H1 (cell line): Measurements from ENCODE around the gene AFF1. TPM values are rescaled to one million over a fixed set of nuclear protein-coding genes. Genes with fewer than 3 reads are reported as not detected.

Experiments
- CTCF ChIA-PET: fragments of 300-600 bp; sonication (Branson Sonifier 250); formaldehyde crosslinking; loops from one replicate; lab custom pipeline; 2021; ENCODE audit not compliant: partially characterized antibody; lab: Charles Lee
- POLR2A ChIA-PET: fragments of 300-600 bp; sonication (Branson Sonifier 250); formaldehyde crosslinking; loops from one replicate; lab custom pipeline; 2021; ENCODE audit warnings: inconsistent platforms; ENCODE audit not compliant: partially characterized antibody; lab: Charles Lee
- DNase-seq, 2 experiments: peaks; one replicate each; pipeline versions ENCODE4 v3.0.0 to v3.0.0-alpha.2; 2010 to 2022; ENCODE audit warnings: low spot score in 2 of 2, low read depth in 1 of 2, mixed read lengths in 1 of 2
- FAIRE-seq: peaks from 2 replicates; lab custom pipeline; 2011; peaks lifted over from hg19 to GRCh38; lab: Jason Lieb, UNC
- H2AFZ ChIP-seq: 2 replicates; pipeline ENCODE4 v1.8.1; 2012; ENCODE audit warnings: low read length, inconsistent platforms
- H2AK5ac ChIP-seq: 2 replicates; pipeline ENCODE4 v1.6.1; 2013; ENCODE audit warnings: low read depth, low read length
- H2BK120ac ChIP-seq: replicated peaks from 2 replicates; pipeline ENCODE3; 2013; ENCODE audit warnings: low read depth, low read length, inconsistent platforms
- H2BK12ac ChIP-seq: 2 replicates; pipeline ENCODE4 v1.6.1; 2013; ENCODE audit warnings: low read depth, low read length
- H2BK15ac ChIP-seq: 2 replicates; pipeline ENCODE4 v1.6.1; 2013; ENCODE audit warnings: low read length
- H2BK20ac ChIP-seq: 2 replicates; pipeline ENCODE4 v1.6.1; 2013; ENCODE audit warnings: low read length
- H2BK5ac ChIP-seq: 2 replicates; pipeline ENCODE4 v1.6.1; 2013; ENCODE audit warnings: low read depth, low read length
- H3K14ac ChIP-seq: 2 replicates; pipeline ENCODE4 v1.6.1; 2013; ENCODE audit warnings: inconsistent platforms; ENCODE audit not compliant: insufficient read length
- H3K18ac ChIP-seq: 2 replicates; pipeline ENCODE4 v1.6.1; 2013; ENCODE audit warnings: low read length; ENCODE audit errors: extremely low read depth
- H3K23ac ChIP-seq: 2 replicates; pipeline ENCODE4 v1.6.1; 2013; ENCODE audit warnings: inconsistent platforms; ENCODE audit not compliant: insufficient read length
- H3K23me2 ChIP-seq: 2 replicates; pipeline ENCODE4 v1.6.1; 2013; ENCODE audit warnings: low read depth, low read length
- H3K27ac ChIP-seq: 2 replicates; pipeline ENCODE4 v1.6.1; 2011; ENCODE audit warnings: low read depth, low read length, inconsistent platforms
- H3K27me3 ChIP-seq, 4 experiments: replicated peaks in 1 of 4; 1 replicate in 1 of 4; 2 replicates in 3 of 4; pipeline versions ENCODE4 v1.6.1 to v1.8.1; 2011 to 2013; ENCODE audit warnings: low read length in 3 of 4, mild to moderate bottlenecking in 3 of 4, inconsistent platforms in 2 of 4, mixed read lengths in 2 of 4, moderate library complexity in 1 of 4; ENCODE audit not compliant: control insufficient read depth in 3 of 4, insufficient read depth in 3 of 4; ENCODE audit errors: extremely low read depth in 1 of 4
- H3K36me3 ChIP-seq, 4 experiments: 2 replicates each; pipeline versions ENCODE4 v1.6.1 to v1.8.1; 2011 to 2013; ENCODE audit warnings: mild to moderate bottlenecking in 4 of 4, low read length in 3 of 4, moderate library complexity in 2 of 4, control low read depth in 1 of 4, inconsistent platforms in 1 of 4; ENCODE audit not compliant: insufficient read depth in 4 of 4, control insufficient read depth in 2 of 4
- H3K4ac ChIP-seq: replicated peaks from 2 replicates; pipeline ENCODE3; 2013; ENCODE audit warnings: low read length, low read depth, mixed read lengths, inconsistent platforms; ENCODE audit not compliant: insufficient read length
- H3K4me1 ChIP-seq, 4 experiments: replicated peaks in 1 of 4; 1 replicate in 1 of 4; 2 replicates in 3 of 4; pipeline versions ENCODE4 v1.6.1 to v1.8.1; 2011 to 2013; ENCODE audit warnings: low read length in 3 of 4, inconsistent platforms in 2 of 4, mixed read lengths in 1 of 4; ENCODE audit not compliant: insufficient read depth in 4 of 4, control insufficient read depth in 3 of 4
- H3K4me2 ChIP-seq, 2 experiments: 2 replicates each; pipeline versions ENCODE4 v1.6.1 to v1.8.1; 2011 to 2013; ENCODE audit warnings: low read depth in 2 of 2, low read length in 2 of 2, control low read depth in 1 of 2, inconsistent platforms in 1 of 2, mild to moderate bottlenecking in 1 of 2; ENCODE audit not compliant: insufficient read depth in 1 of 2
- H3K4me3 ChIP-seq, 4 experiments: fragments of 200-600, 300-600 bp in 1 of 4; sonication (generic), shearing (Covaris generic), sonication (Bioruptor Twin) in 1 of 4; 2 replicates each; pipeline versions ENCODE4 v1.5.1 to v1.8.1; 2011 to 2016; ENCODE audit warnings: low read length in 4 of 4, low read depth in 3 of 4, control low read depth in 2 of 4, inconsistent platforms in 2 of 4, mild to moderate bottlenecking in 2 of 4, mixed read lengths in 1 of 4, moderate library complexity in 1 of 4; ENCODE audit not compliant: insufficient read depth in 2 of 4; ENCODE audit errors: extremely low read depth in 1 of 4
- H3K56ac ChIP-seq: replicated peaks from 2 replicates; pipeline ENCODE3; 2013; ENCODE audit warnings: low read depth, mild to moderate bottlenecking, mixed read lengths, low read length, inconsistent platforms; ENCODE audit not compliant: insufficient read length
- H3K79me1 ChIP-seq: 2 replicates; pipeline ENCODE4 v1.6.1; 2013; ENCODE audit warnings: low read depth, low read length, control low read depth
- H3K79me2 ChIP-seq, 2 experiments: 2 replicates each; pipeline versions ENCODE4 v1.6.1 to v1.8.1; 2012 to 2013; ENCODE audit warnings: low read length in 2 of 2, mild to moderate bottlenecking in 2 of 2, inconsistent platforms in 1 of 2; ENCODE audit not compliant: insufficient read depth in 2 of 2, control insufficient read depth in 1 of 2
- H3K9ac ChIP-seq, 4 experiments: replicated peaks in 1 of 4; 1 replicate in 1 of 4; 2 replicates in 3 of 4; pipeline versions ENCODE4 v1.6.1 to v1.8.1; 2011 to 2013; ENCODE audit warnings: low read depth in 3 of 4, low read length in 3 of 4, control low read depth in 2 of 4, mild to moderate bottlenecking in 2 of 4, moderate library complexity in 2 of 4, inconsistent platforms in 1 of 4; ENCODE audit errors: extremely low read depth in 1 of 4
- H3K9me3 ChIP-seq, 2 experiments: 2 replicates each; pipeline versions ENCODE4 v1.6.1 to v1.8.1; 2012 to 2013; ENCODE audit warnings: mild to moderate bottlenecking in 2 of 2, moderate library complexity in 2 of 2, control low read depth in 1 of 2, inconsistent platforms in 1 of 2, low read depth in 1 of 2, low read length in 1 of 2, mixed read lengths in 1 of 2; ENCODE audit not compliant: insufficient read depth in 2 of 2
- H4K20me1 ChIP-seq, 2 experiments: replicated peaks in 1 of 2; 2 replicates each; pipeline versions ENCODE3 to v1.8.1; 2011 to 2013; ENCODE audit warnings: inconsistent platforms in 2 of 2, low read length in 2 of 2, mild to moderate bottlenecking in 1 of 2; ENCODE audit not compliant: insufficient read depth in 2 of 2, control insufficient read depth in 1 of 2
- H4K5ac ChIP-seq: 2 replicates; pipeline ENCODE4 v1.6.1; 2013; ENCODE audit warnings: low read length, low read depth, mixed read lengths, inconsistent platforms; ENCODE audit not compliant: insufficient read length
- H4K8ac ChIP-seq: 2 replicates; pipeline ENCODE4 v1.8.0; 2013; ENCODE audit warnings: mild to moderate bottlenecking, moderate library complexity, low read length, inconsistent platforms; ENCODE audit not compliant: insufficient read depth; ENCODE audit errors: extremely low read depth
- H4K91ac ChIP-seq: replicated peaks from 2 replicates; pipeline ENCODE3; 2013; ENCODE audit warnings: low read length, mixed read lengths, inconsistent platforms; ENCODE audit not compliant: insufficient read length
- SP2 ChIP-seq: IDR thresholded peaks from 2 replicates; pipeline ENCODE4 v1.6.1; 2012; ENCODE audit warnings: mild to moderate bottlenecking, low read length, inconsistent platforms
- WGBS, 2 experiments: shearing (Covaris generic) in 1 of 2; methylation state at CpG; one replicate each; pipeline versions ENCODE4 v1.1.6 to v1.1.7; 2013 to 2015; ENCODE audit warnings: low lambda C conversion rate in 2 of 2, mixed read lengths in 2 of 2, inconsistent platforms in 1 of 2, low coverage in 1 of 2, missing lambda C conversion rate in 1 of 2; ENCODE audit not compliant: insufficient replicate concordance in 2 of 2, insufficient coverage in 1 of 2, insufficient read length in 1 of 2; ENCODE audit errors: extremely low coverage in 1 of 2, missing lambda C conversion rate in 1 of 2; 5-methylcytosine and 5-hydroxymethylcytosine counted together
- polyA plus RNA-seq, 7 experiments: library from polyadenylated mRNA; depleted of rRNA in 3 of 7; stranded (reverse) in 5 of 7; unstranded in 2 of 7; fragments of >200 nt in 5 of 7; fragments of 200-250 nt in 2 of 7; gene quantifications; 1 replicate in 5 of 7; 2 replicates in 1 of 7; 4 replicates in 1 of 7; pipeline versions ENCODE4 v1.2.1 to v1.2.3, GENCODE V29; 2011 to 2013; ENCODE audit warnings: missing spikeins in 2 of 7, mixed read lengths in 2 of 7
- total RNA-seq: library from RNA; stranded (reverse); fragmentation: NEBNext Ultra II Directional; extraction: Animal tissue kit (Norgen Biotek cat#: 25700); gene quantifications from 2 replicates; pipeline ENCODE4 v1.2.1, GENCODE V29; 2021

AFF1 gene
- total and polyA plus RNA-seq, 2 of the 8 experiments (the other 6 are each of a cell fraction or from before 2014, with no cell fraction given) = 14.8 to 85.5 TPM

DNA sequence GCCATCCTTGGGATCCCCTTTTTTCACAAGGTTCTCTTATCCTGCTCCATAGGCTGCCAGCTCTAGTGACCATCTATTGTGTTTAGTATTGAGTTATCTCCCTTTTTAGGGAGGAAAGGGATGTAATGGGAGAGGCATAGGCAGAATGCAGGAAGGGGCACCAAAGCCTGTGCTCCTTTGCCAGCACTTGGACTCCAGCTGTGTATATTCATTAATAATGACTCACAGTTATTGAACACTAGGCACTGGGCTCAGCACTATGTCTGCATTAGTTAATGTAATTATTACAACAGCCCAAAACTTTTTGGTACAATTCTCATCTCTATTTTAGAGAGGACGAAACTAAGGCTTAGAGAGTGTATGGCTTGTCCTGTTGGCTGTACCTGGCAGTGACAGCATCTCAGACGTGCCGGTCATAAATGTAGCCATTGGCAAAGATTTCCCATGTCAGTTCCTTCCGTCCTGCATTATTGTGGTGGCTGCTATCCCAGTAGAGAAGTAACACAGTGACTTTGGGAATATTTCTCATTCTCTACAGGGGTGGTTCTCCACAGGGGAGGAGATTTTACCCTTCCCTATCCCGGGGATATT is 90.3 kb downstream of the AFF1 start:
- no peak overlapping the region for H2BK120ac ChIP-seq
- no peaks in the 10 kb centered on the region for H3K36me3 ChIP-seq
- no peak overlapping the region for H2AK5ac ChIP-seq
- H3K79me1 ChIP-seq = peaks cover 2% of the 10 kb centered on the region
- H3K4me1 ChIP-seq = peaks cover 1 to 9% (median 8%) of the 10 kb centered on the region in 4 experiments; a peak in 5 of 7 replicates
- FAIRE-seq (no peak), DNase-seq (no peak)
- no peaks in the 10 kb centered on the region for H3K27me3 ChIP-seq
- no peak overlapping the region for H2BK20ac ChIP-seq
- CTCF ChIA-PET = interaction anchor here (1.1 kb wide), 1 partner anchor 20 kb away, joined by 3 read pairs; no protein-coding TSS in a partner anchor
- H2BK5ac ChIP-seq = no peak overlapping the region
- H3K9ac ChIP-seq = no peak overlapping the region
- no peak overlapping the region for H3K56ac ChIP-seq
- peaks cover 5 to 14% of the 10 kb centered on the region in 2 experiments for H4K20me1 ChIP-seq
- POLR2A ChIA-PET = interaction anchor here (1.4 to 1.8 kb wide), 3 partner anchors 8 to 19 kb away, joined by 3 to 11 read pairs (median 5); no protein-coding TSS in a partner anchor
- H3K79me2 ChIP-seq = peaks cover 0 to 90% of the 10 kb centered on the region in 2 experiments; a peak in 2 of 4 replicates
- H2BK15ac ChIP-seq = no peak overlapping the region
- H2AFZ ChIP-seq = no peak overlapping the region
- H3K23ac ChIP-seq = no peak overlapping the region
- H3K14ac ChIP-seq = no peak overlapping the region
- H3K4me3 ChIP-seq = no peak overlapping the region
- no peak for TF ChIP-seq SP2
- TF ChIP-seq, all 59 proteins: peak for 0
- Histone ChIP-seq H3K4ac (no peak overlapping the region), H2BK12ac (no peak overlapping the region), H3K18ac (no peak overlapping the region), H4K8ac (no peak overlapping the region), H3K27ac (no peak overlapping the region), H3K23me2 (no peaks in the 10 kb centered on the region), H3K9me3 (no peaks in the 10 kb centered on the region), H3K4me2 (no peak overlapping the region), H4K5ac (no peak overlapping the region), H4K91ac (no peak overlapping the region)
- WGBS, 2 experiments = 90% methylated on average over 5 of the region's 5 CpGs; no CpG with 5 or more reads in 1 of the 2 experiments
